Activated CD4-positive, alpha-beta T cell treated with anti-CD3 and anti-CD28 coated beads, Interleukin-2, amount 50 U/mL, for 1 hour (primary cell): Measurements from ENCODE around the gene MLLT6.
A peak's percentile ranks its signal among the peaks of the same experiment; 100 is the strongest.

Experiments used
- DNase-seq: peaks from one replicate; pipeline ENCODE4 v3.0.0-alpha.2; 2020

MLLT6 gene

DNA sequence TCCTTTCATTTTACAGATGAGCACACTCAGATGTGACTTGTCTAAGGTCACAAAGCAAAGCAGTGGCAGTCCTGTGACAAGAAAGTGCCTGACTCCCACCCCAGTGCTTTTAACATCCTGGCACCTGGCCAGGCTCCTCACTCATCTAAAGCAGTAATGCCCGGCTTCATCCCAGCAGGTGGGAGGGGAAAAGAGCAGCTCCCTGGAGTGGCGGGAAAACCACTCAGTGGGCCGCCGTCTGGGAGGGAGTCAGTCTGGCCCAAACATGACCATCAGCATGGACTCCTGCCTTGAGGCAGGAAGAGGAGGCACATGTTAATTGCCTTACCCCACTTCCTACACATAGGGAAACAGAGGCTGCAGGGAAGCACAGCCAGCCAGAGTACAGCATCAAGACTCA is 40.5 kb downstream of the MLLT6 start:
- DNase-seq = no peak

DNA sequence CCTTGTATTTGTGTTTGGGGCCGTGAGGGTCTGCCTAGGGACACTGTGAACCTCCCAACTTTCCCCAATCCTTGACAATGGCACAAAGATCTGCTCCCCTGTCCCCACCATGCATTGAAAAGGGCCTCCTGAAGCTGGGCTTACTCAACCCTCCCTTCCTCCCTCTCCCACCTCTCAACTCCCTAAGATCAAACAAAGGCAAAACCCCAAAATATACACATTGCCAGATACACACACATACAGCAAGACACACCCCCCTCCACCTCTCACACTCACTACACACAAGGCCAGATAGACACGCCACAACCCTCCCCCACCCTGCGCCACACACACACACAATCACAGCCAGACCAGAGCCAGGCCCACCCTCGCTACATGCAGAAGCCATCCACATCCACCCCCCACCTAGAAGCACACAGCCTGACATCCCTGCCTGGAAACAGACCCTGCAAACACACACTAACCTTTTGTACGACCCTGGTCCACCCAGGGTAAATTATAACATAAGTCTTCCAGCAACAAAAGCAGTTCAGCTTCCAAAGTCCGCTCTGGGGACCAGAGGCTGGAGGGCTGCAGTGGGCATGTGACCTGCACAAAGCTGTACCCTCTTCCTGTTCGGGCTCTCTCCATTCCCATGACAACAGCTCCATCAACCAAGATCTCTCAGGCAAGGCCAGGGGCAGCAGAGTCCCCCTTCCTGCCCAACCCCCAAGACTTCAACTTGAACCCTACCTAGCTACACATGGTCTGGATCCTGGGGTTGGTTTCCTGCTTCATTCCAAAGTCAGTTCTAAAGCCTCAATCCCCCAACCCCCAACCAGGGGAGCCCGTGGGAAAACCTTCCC is 41.2 kb downstream of the MLLT6 start:
- DNase-seq = no peak

GRCh38 chr17:38746849-38747462 is 41.9 kb downstream of the MLLT6 start:
- DNase-seq = no peak

DNA sequence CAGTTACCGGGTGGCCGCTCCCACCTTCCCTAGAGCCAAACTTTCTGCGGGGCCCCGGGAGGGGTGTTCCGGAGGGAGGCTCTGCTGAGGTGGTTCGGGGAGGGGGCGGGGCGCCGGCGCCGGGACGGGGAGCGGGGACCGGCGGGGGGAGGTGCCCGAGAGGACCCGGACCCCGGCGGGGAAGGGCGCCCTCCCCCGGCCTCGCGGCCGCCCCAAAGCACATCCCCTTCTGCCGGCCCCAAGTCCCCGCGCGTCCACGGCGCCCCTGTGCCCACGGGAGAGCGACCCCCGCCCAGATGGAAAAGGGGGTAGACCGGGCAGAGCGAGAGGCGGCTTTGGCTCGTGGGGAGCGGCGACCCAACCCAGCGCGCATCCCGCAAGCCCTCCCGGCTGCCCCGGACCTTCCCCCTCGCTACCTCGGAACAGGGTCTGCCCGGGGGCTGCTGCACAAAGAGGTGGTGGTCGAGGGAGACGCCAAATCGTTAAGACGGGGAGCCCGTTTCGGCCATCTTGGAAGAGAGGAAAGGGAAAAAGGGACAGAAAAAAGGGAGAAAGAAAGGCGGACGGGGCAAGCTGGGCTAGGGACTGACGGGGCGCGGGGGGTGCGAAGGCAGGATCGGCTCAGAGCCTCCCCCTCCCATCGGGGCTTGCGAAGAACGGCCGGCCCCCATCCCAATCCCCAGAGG is 42.5 kb downstream of the MLLT6 start:
- DNase-seq = no peak

GRCh38 chr17:38748149-38748891 is 43.2 kb downstream of the MLLT6 start, which contains the start of gene PCGF2:
TSS of gene PCGF2 (minus strand) at chr17:38748336. CDS start at chr17:38740402, 7,934 bp downstream.
- no peak for DNase-seq

DNA sequence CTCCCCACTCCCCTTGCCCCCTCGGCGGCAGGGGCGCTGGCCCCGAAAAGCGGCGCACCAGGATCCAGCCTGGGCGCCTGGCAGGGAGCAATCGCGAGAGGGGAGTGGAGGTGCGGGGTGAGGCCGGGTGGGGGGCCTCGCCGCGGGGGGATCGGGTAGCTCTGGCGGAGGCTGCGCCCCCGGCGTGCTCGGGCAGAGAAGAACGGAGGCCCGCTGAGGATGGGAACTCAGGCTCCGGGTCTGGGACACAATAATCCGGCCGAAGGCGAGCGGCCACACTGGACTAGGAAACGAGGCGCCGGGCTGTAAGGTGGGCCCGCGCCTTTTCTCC is 43.8 kb downstream of the MLLT6 start:
- DNase-seq = no peak

DNA sequence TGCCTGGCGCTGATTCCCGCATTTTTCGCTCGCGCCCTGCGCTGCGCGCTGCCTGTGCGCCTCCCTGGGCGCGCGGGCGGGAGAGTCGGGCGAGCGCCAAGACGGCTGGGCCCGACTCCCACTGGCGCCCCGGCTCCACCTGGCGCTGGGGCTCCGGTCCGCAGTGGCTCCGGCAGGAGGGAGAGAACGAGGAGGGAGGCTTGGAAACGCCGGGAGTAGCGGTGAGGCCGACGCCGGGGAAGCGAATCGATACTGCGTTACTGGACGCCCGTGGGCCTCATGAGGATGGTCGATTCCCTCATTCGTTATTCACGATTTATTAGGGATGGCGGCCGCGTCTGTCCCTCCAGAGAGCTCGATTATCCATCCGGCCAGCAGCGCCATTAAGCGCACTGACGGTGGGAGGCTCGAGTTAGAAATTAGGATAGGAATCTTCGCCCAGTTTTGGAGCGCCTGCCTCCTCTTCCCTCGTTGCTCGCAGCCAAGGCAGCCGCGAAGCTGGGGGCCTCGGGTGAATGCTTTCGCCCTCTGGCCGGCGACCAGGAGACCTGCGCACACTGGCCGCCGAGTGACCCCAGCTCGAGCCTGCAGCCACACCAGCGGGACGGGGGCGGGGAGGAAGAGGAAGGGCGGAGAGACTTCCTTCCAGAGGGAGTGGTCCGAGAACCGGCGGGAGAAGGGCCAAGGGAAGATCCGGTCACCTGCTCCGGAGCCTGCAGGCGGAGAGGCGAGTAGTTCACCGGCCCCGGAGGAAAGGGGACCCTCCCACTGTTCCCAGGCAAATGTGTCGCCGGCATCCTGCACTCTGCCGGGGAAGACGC is 44.4 kb downstream of the MLLT6 start:
- no peak for DNase-seq

- DNase-seq = no peak
These were observed 44.9 kb downstream of the MLLT6 start for GRCh38 chr17:38750044-38750311.

GRCh38 chr17:38750312-38751121 is 45.4 kb downstream of the MLLT6 start:
- DNase-seq = no peak

- no peak for DNase-seq
These were observed 46.2 kb downstream of the MLLT6 start for GRCh38 chr17:38751144-38751807.

GRCh38 chr17:38751808-38752307 is 46.8 kb downstream of the MLLT6 start:
- peak; percentile 84 for DNase-seq

- DNase-seq = peak; percentile 92
These were observed 47.4 kb downstream of the MLLT6 start, which contains the start of gene PSMB3 for GRCh38 chr17:38752308-38753070. TSS of gene PSMB3 (plus strand) at chr17:38752741. CDS start at chr17:38752827, 86 bp downstream.

- no peak for DNase-seq
These were observed 48.0 kb downstream of the MLLT6 start for GRCh38 chr17:38753071-38753506.

GRCh38 chr17:38761612-38762011 is 56.5 kb downstream of the MLLT6 start:
- DNase-seq = peak; percentile 32

DNA sequence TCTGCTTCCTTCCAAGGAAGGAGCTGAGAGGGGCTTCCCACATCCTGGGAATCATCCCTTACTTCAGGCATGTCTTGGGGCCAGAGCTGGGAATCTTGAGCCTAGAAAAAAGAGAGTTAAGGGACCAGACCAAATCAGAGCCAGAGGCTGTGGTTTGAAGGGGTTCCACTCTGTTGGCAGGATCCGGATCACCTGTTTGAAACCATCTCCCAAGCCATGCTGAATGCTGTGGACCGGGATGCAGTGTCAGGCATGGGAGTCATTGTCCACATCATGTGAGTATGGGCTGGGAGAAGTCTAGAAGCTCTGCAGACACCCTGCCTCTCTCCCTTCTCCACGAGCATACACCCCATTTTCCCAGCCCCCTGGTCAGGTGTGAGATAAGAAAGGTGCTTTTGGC is 57.2 kb downstream of the MLLT6 start:
- no peak for DNase-seq

GRCh38 chr17:38766341-38766740 is 61.3 kb downstream of the MLLT6 start:
- DNase-seq = no peak

GRCh38 chr17:38768417-38768816 is 63.3 kb downstream of the MLLT6 start:
- DNase-seq = no peak

DNA sequence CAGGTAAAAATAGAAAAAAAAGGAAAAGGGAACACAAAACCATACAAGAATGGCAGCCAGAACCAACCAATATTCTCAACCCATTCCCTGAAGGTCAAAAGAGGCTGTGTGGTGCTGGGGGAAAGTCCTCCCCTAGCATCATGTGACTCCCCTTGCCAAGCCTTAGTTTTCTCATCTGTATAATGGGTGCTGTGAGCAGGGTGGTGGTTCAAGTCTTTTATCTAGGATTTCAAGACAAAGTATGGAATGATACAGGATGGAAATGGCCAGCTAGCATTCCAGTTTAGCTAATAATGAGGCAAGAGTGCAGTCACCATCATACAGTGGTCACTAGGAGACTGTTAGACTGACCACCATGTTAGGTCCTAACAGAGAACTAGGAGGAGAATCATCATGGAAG is 68.2 kb downstream of the MLLT6 start:
- no peak for DNase-seq

DNA sequence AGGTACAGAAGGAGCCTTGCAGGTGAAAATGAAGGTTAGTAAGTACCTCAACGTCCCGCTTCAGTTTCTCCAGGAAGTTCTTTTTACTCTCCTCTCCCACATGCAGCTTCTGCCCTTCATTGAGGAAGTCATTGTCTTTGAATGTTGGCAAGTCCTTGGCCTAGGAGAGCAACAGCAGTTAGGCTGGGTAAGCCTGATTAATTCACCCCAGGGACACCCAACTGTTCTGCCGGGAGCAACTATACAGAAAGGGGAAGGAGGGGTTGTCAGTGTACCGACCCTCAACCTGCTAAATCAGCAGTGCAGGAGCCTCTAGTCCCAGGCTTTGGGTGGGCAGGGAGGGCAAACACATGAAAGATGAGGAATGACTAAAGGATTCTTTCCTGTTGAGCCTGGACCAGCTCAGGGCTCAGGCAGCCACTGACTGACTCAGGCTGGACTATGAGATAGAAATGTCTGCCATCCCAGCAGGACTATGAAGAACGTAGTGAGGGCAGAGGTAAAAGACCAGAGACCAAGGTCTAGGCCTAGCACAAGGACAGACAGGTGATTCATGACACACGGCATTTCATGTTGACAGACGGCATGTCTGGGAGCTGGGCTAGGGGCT is 72.7 kb downstream of the MLLT6 start:
- no peak for DNase-seq
